Keratinocyte (primary cell): ENCODE measurements around the gene LILRA6. TPM values are rescaled to one million over a fixed set of nuclear protein-coding genes. Genes with fewer than 3 reads are reported as not detected.
"Not testable (repeated sequence)": the region's sequence is repeated elsewhere in the genome, so short reads cannot be mapped to it uniquely, and the experiment has no call there.

Experiments used
- DNase-seq: peaks from one replicate; pipeline ENCODE4 v3.0.0-alpha.2; 2011; ENCODE audit warnings: low read depth, missing footprints, low spot score
- FAIRE-seq: peaks from 2 replicates; lab custom pipeline; 2011; peaks lifted over from hg19 to GRCh38; lab: Jason Lieb, UNC
- H2AFZ ChIP-seq: 2 replicates; pipeline ENCODE4 v1.6.0; 2012; ENCODE audit warnings: low read length, control low read depth, inconsistent platforms; ENCODE audit not compliant: control insufficient read depth
- H3K27ac ChIP-seq: 2 replicates; pipeline ENCODE4 v1.5.1; 2011; ENCODE audit warnings: low read length; ENCODE audit not compliant: control insufficient read depth, insufficient read depth
- H3K27me3 ChIP-seq: 3 replicates; pipeline ENCODE4 v1.6.0; 2011; ENCODE audit warnings: low read length; ENCODE audit not compliant: control insufficient read depth, insufficient read depth; ENCODE audit errors: extremely low read depth
- H3K36me3 ChIP-seq, 2 experiments: 2 replicates in 1 of 2; 3 replicates in 1 of 2; pipeline ENCODE4 v1.5.1; 2011; ENCODE audit warnings: low read length in 2 of 2, mild to moderate bottlenecking in 1 of 2; ENCODE audit not compliant: control insufficient read depth in 2 of 2, insufficient read depth in 2 of 2; ENCODE audit errors: extremely low read depth in 1 of 2
- H3K4me1 ChIP-seq: 3 replicates; pipeline ENCODE4 v1.5.1; 2011; ENCODE audit warnings: low read length; ENCODE audit not compliant: control insufficient read depth, insufficient read depth; ENCODE audit errors: extremely low read depth
- H3K4me2 ChIP-seq: 3 replicates; pipeline ENCODE4 v1.6.0; 2011; ENCODE audit warnings: low read depth, low read length; ENCODE audit not compliant: control insufficient read depth, insufficient read depth; ENCODE audit errors: extremely low read depth
- H3K4me3 ChIP-seq, 3 experiments: fragments of 200-600 bp in 1 of 3; sonication (generic) in 1 of 3; 2 replicates in 2 of 3; 3 replicates in 1 of 3; pipeline ENCODE4 v1.5.1; 2011 to 2016; ENCODE audit warnings: low read length in 3 of 3, mild to moderate bottlenecking in 3 of 3, control low read depth in 2 of 3, inconsistent platforms in 1 of 3, low read depth in 1 of 3, mixed read lengths in 1 of 3, mixed run types in 1 of 3, moderate library complexity in 1 of 3; ENCODE audit not compliant: control insufficient read depth in 2 of 3, insufficient read depth in 2 of 3; ENCODE audit errors: extremely low read depth in 1 of 3
- H3K79me2 ChIP-seq: 2 replicates; pipeline ENCODE4 v1.6.0; 2012; ENCODE audit warnings: low read length; ENCODE audit not compliant: control insufficient read depth, insufficient read depth
- H3K9ac ChIP-seq: 3 replicates; pipeline ENCODE4 v1.6.0; 2011; ENCODE audit warnings: low read length; ENCODE audit not compliant: control insufficient read depth, insufficient read depth; ENCODE audit errors: extremely low read depth
- H3K9me1 ChIP-seq: 3 replicates; pipeline ENCODE4 v1.6.0; 2011; ENCODE audit warnings: low read length; ENCODE audit not compliant: control insufficient read depth, insufficient read depth; ENCODE audit errors: extremely low read depth
- H3K9me3 ChIP-seq: 2 replicates; pipeline ENCODE4 v1.5.1; 2012; ENCODE audit warnings: low read depth, low read length; ENCODE audit not compliant: control insufficient read depth
- H4K20me1 ChIP-seq: 3 replicates; pipeline ENCODE4 v1.6.0; 2011; ENCODE audit warnings: low read length; ENCODE audit not compliant: control insufficient read depth, insufficient read depth; ENCODE audit errors: extremely low read depth
- dilution Hi-C: fragments of 300-500 bp; cut with MboI; formaldehyde crosslinking; loops from one replicate; pipeline ENCODE4 v1.7.0; 2020; ENCODE audit warnings: low sequenced_read_pairs; ENCODE audit not compliant: extremely low pct_ligation_motif_present
- polyA plus RNA-seq, 5 experiments: library from polyadenylated mRNA; depleted of rRNA in 3 of 5; stranded (reverse) in 3 of 5; stranded (forward) in 1 of 5; unstranded in 1 of 5; fragments of >200 nt; gene quantifications; 1 replicate in 1 of 5; 2 replicates in 3 of 5; 3 replicates in 1 of 5; pipeline versions ENCODE4 v1.2.1 to v1.2.3, GENCODE V29; 2011 to 2012; ENCODE audit warnings: missing spikeins in 2 of 5, low read depth in 1 of 5, low replicate concordance in 1 of 5

Gene LILRA6
- polyA plus RNA-seq, 1 donor (not counting 4 experiments of a cell fraction or from before 2014, with no cell fraction given): not detected

- H3K9me1 ChIP-seq, H3K4me3 ChIP-seq, dilution Hi-C loops: not testable (repeated sequence)
These were observed 19.9 kb downstream of the LILRA6 start, which contains the start of gene LILRB3 for GRCh38 chr19:54222474-54223276. TSS of gene LILRB3 (minus strand) at chr19:54223007. CDS start at chr19:54222976, 31 bp downstream.

GRCh38 chr19:54221947-54222346 lies 20.6 kb downstream of the LILRA6 start:
- H3K27ac ChIP-seq, H3K36me3 ChIP-seq, H3K9me3 ChIP-seq, H3K27me3 ChIP-seq, H4K20me1 ChIP-seq, H3K79me2 ChIP-seq, H3K9me1 ChIP-seq, DNase-seq, H3K9ac ChIP-seq, H2AFZ ChIP-seq, FAIRE-seq, H3K4me1 ChIP-seq, H3K4me3 ChIP-seq, dilution Hi-C loops, H3K4me2 ChIP-seq: not testable (repeated sequence)

More at GRCh38 chr19:54222474-54223276, 19.9 kb downstream of the LILRA6 start, which contains the start of gene LILRB3:
- H3K9me3 ChIP-seq, H4K20me1 ChIP-seq, H3K9ac ChIP-seq, H2AFZ ChIP-seq, DNase-seq, H3K27me3 ChIP-seq, H3K27ac ChIP-seq, H3K4me1 ChIP-seq, H3K4me2 ChIP-seq, FAIRE-seq, H3K79me2 ChIP-seq, H3K36me3 ChIP-seq: not testable (repeated sequence)

GRCh38 chr19:54219702-54220101 lies 22.9 kb downstream of the LILRA6 start:
- H3K36me3 ChIP-seq, H3K27me3 ChIP-seq, dilution Hi-C loops, FAIRE-seq, DNase-seq, H3K4me2 ChIP-seq, H3K9me1 ChIP-seq, H3K4me1 ChIP-seq, H3K9ac ChIP-seq, H3K79me2 ChIP-seq, H2AFZ ChIP-seq, H4K20me1 ChIP-seq, H3K27ac ChIP-seq, H3K9me3 ChIP-seq, H3K4me3 ChIP-seq: not testable (repeated sequence)
